Measurements from ENCODE around the gene SLC6A14. TPM values are rescaled to one million over a fixed set of nuclear protein-coding genes. Genes with fewer than 3 reads are reported as not detected.

Gene SLC6A14
- total RNA-seq, 2 experiments from 2014 or later = not detected

DNA sequence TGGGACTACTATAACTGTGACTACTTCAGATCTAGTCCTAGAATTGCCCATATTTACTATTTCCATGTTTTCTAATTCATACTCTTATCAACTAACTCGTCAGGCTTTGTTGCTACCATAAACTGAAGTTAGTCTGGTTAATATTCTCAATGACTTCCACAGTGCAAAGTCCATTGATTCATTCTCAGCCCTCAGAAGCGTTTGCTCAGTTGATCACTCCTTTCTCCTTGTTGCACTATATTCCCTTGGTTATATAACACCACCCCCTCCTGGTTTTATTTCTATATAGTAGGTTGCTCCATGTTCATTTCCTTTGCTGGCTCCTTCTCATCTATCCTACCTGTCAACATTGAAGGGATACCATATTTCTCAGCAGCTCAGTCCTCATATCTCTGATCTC, 27.2 kb upstream of the SLC6A14 start:
- DNase-seq (no peak), ATAC-seq (ENCODE audit: poor library complexity) (no peak)
- Histone ChIP-seq H3K4me1 (ENCODE audit: insufficient read depth, low read length) (no peaks in the 10 kb centered on the region), H3K36me3 (ENCODE audit: insufficient read depth, low read length) (no peaks in the 10 kb centered on the region), H3K9me3 (ENCODE audit: control insufficient read depth in 1 of 2, insufficient read depth in 1 of 2, low read length in 2 of 2) (no peaks in the 10 kb centered on the region), H3K27me3 (ENCODE audit: control insufficient read depth in 1 of 2, insufficient read depth in 2 of 2, low read length in 2 of 2) (no peaks in the 10 kb centered on the region), H3K27ac (ENCODE audit: low read depth in 1 of 2, low read length in 2 of 2) (no peak overlapping the region), H3K4me3 (ENCODE audit: low read length) (no peak overlapping the region)
- POLR2A ChIA-PET = no interaction called here
- no peaks in the 10 kb centered on the region for H3K9me3 Mint-ChIP-seq
- no peaks in the 10 kb centered on the region for H3K4me1 Mint-ChIP-seq (ENCODE audit: low read depth)
- H3K36me3 Mint-ChIP-seq (ENCODE audit: low read depth) = no peaks in the 10 kb centered on the region
- CTCF ChIA-PET = no interaction called here
- TF ChIP-seq, protein P1, sequence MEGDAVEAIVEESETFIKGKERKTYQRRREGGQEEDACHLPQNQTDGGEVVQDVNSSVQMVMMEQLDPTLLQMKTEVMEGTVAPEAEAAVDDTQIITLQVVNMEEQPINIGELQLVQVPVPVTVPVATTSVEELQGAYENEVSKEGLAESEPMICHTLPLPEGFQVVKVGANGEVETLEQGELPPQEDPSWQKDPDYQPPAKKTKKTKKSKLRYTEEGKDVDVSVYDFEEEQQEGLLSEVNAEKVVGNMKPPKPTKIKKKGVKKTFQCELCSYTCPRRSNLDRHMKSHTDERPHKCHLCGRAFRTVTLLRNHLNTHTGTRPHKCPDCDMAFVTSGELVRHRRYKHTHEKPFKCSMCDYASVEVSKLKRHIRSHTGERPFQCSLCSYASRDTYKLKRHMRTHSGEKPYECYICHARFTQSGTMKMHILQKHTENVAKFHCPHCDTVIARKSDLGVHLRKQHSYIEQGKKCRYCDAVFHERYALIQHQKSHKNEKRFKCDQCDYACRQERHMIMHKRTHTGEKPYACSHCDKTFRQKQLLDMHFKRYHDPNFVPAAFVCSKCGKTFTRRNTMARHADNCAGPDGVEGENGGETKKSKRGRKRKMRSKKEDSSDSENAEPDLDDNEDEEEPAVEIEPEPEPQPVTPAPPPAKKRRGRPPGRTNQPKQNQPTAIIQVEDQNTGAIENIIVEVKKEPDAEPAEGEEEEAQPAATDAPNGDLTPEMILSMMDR (IDR thresholded peaks at IDR 0.05) = no peak
- H3K4me3 Mint-ChIP-seq = no peak overlapping the region
- no peak overlapping the region for H3K27ac Mint-ChIP-seq
- intact Hi-C loops (cut with DNase I, micrococcal nuclease) = no loop called here
- no peaks in the 10 kb centered on the region for H3K27me3 Mint-ChIP-seq

DNA sequence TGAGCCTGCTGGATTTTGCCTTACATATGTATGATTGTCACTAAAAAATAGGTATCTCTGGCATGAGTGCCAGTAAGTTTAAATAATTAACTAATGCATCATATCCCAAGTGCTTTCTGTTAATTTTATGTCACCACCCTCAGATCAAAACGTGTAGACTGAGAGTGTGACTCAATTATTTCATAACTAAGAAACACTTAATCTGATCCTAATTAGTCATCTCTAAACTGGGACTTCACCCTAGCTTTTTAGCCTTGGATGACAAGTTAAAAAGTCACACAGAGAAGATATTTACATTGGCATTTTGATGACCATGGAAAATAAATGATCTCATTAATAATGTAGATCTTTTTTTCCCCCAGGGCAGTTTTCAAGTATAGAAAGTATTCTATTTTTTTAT, 23.1 kb upstream of the SLC6A14 start:
- CTCF ChIA-PET = no interaction called here
- Histone ChIP-seq H3K27me3 (ENCODE audit: control insufficient read depth in 1 of 2, insufficient read depth in 2 of 2, low read length in 2 of 2) (no peaks in the 10 kb centered on the region), H3K9me3 (ENCODE audit: control insufficient read depth in 1 of 2, insufficient read depth in 1 of 2, low read length in 2 of 2) (no peaks in the 10 kb centered on the region), H3K27ac (ENCODE audit: low read depth in 1 of 2, low read length in 2 of 2) (no peak overlapping the region), H3K36me3 (ENCODE audit: insufficient read depth, low read length) (no peaks in the 10 kb centered on the region), H3K4me3 (ENCODE audit: low read length) (no peak overlapping the region), H3K4me1 (ENCODE audit: insufficient read depth, low read length) (no peaks in the 10 kb centered on the region)
- no peaks in the 10 kb centered on the region for H3K4me1 Mint-ChIP-seq (ENCODE audit: low read depth)
- ATAC-seq (ENCODE audit: poor library complexity) (no peak), DNase-seq (no peak)
- H3K9me3 Mint-ChIP-seq = no peaks in the 10 kb centered on the region
- H3K36me3 Mint-ChIP-seq (ENCODE audit: low read depth) = no peaks in the 10 kb centered on the region
- TF ChIP-seq, protein P1 (IDR thresholded peaks at IDR 0.05) = no peak
- intact Hi-C loops (cut with DNase I, micrococcal nuclease) = no loop called here
- H3K27me3 Mint-ChIP-seq = no peaks in the 10 kb centered on the region
- no peak overlapping the region for H3K27ac Mint-ChIP-seq
- POLR2A ChIA-PET = no interaction called here
- no peak overlapping the region for H3K4me3 Mint-ChIP-seq

DNA sequence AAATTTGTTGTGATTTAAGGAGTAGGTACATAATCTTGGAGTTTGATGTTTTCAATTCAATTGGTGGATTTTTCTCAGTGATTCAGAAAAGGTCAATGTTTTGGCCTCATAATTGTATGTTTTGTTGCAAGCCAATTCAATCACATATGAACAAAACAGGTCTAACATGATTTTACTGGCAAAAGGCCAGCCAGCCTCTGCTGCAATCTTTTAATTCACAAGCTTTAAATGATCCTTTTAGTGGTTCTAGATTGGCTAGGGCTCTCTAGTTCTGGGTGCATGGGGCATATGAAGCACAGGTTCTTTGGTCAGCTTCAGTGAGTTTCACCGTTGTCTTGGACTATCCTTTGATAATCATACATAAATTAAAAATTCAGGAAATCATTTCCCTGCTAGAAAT, 19.2 kb upstream of the SLC6A14 start:
- Mint-ChIP-seq H3K9me3 (no peaks in the 10 kb centered on the region), H3K4me3 (no peak overlapping the region), H3K27me3 (no peaks in the 10 kb centered on the region), H3K27ac (no peak overlapping the region), H3K36me3 (ENCODE audit: low read depth) (no peaks in the 10 kb centered on the region), H3K4me1 (ENCODE audit: low read depth) (no peaks in the 10 kb centered on the region)
- Histone ChIP-seq H3K4me1 (ENCODE audit: insufficient read depth, low read length) (no peaks in the 10 kb centered on the region), H3K27me3 (ENCODE audit: control insufficient read depth in 1 of 2, insufficient read depth in 2 of 2, low read length in 2 of 2) (no peaks in the 10 kb centered on the region), H3K36me3 (ENCODE audit: insufficient read depth, low read length) (no peaks in the 10 kb centered on the region), H3K27ac (ENCODE audit: low read depth in 1 of 2, low read length in 2 of 2) (no peak overlapping the region), H3K4me3 (ENCODE audit: low read length) (no peak overlapping the region), H3K9me3 (ENCODE audit: control insufficient read depth in 1 of 2, insufficient read depth in 1 of 2, low read length in 2 of 2) (no peaks in the 10 kb centered on the region)
- POLR2A ChIA-PET = no interaction called here
- ATAC-seq (ENCODE audit: poor library complexity) (no peak), DNase-seq (no peak)
- intact Hi-C loops (cut with DNase I, micrococcal nuclease) = no loop called here
- TF ChIP-seq, protein P1 (IDR thresholded peaks at IDR 0.05) = no peak
- CTCF ChIA-PET = no interaction called here

Data from CD4-positive, alpha-beta T cell (primary cell).